ENCODE results near the gene TBC1D3B.
"Not testable (repeated sequence)": the region's sequence is repeated elsewhere in the genome, so short reads cannot be mapped to it uniquely, and the experiment has no call there.

Gene TBC1D3B

DNA sequence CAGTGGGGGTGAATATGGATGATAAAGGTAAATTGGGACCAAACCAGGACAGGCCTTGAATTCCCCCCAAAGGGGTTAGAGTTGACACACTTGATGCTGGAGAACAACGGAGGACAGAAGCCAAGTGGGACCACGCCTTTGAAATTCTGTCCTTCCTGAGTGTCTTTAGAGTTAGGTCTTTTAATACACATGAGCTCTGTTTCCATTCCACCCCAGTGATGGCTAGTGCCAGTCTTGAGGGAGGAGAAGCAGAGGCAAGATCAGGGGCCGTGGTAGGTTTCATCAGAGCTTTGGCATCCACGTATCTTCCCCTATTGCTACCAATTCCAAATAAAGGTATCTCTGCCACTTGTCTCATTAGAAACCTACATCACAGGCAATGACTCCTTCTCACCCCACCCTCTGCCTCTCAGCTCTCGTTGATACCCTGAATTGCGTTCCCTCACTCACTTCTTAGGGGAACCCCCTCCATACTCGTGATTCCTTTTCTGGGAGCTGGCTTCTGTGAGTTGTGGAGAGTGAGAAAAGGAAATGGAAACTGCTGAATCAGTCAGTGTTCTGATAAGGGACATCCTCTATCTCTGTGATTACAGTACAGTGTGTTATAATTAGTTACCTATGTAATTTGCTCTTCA, 22.5 kb upstream of the TBC1D3B start:
- no peak for DNase-seq

DNA sequence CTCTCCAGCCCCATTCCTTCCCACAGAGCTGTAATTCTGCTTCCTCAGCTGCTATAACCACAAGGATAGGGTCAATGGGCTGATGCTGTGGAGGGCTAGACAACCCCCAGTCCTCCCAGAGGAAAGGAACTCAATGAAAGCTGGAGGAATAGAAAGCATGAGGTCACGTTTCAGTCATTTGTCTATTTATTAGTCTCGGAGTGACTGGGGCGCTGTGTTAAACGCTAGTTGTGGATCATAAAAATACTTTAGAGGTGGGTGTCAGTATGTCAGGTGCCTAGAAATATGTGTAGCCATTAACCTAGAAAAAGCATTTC, 20.9 kb upstream of the TBC1D3B start:
- no peak for DNase-seq

- DNase-seq = no peak
Measured at GRCh38 chr17:36196131-36196486, 19.7 kb upstream of the TBC1D3B start.

- DNase-seq = no peak
Measured at GRCh38 chr17:36195434-36196130, 19.1 kb upstream of the TBC1D3B start.

- DNase-seq = not testable (repeated sequence)
Measured at GRCh38 chr17:36194832-36195433, 18.5 kb upstream of the TBC1D3B start.

- DNase-seq = not testable (repeated sequence)
Measured at GRCh38 chr17:36194147-36194831, 17.9 kb upstream of the TBC1D3B start.

DNA sequence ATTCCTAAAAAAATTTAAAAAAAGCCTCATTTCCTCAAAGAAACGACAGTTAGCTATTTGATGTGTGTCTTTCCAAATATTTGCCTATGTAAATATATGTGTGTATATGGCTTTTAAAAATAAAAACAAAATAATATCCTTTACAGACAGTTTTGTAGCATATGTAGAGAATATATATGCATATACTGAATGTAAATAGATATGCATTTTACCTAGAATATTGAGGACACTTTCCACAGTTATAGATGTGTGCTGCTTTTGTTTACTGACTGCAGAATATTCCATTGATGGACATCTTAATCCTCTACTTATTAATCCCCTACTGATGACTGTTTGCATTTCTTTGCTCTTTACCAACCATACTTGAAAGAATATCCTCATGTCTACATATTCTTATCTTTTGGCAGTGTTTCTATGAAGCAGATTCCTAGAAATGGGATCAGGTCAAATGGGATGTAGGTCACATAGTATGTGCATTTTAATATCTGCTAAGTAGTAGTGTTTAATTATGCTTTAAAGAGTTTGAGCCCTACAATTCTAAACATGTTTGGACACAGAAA, 16.9 kb upstream of the TBC1D3B start:
- no peak for DNase-seq

DNA sequence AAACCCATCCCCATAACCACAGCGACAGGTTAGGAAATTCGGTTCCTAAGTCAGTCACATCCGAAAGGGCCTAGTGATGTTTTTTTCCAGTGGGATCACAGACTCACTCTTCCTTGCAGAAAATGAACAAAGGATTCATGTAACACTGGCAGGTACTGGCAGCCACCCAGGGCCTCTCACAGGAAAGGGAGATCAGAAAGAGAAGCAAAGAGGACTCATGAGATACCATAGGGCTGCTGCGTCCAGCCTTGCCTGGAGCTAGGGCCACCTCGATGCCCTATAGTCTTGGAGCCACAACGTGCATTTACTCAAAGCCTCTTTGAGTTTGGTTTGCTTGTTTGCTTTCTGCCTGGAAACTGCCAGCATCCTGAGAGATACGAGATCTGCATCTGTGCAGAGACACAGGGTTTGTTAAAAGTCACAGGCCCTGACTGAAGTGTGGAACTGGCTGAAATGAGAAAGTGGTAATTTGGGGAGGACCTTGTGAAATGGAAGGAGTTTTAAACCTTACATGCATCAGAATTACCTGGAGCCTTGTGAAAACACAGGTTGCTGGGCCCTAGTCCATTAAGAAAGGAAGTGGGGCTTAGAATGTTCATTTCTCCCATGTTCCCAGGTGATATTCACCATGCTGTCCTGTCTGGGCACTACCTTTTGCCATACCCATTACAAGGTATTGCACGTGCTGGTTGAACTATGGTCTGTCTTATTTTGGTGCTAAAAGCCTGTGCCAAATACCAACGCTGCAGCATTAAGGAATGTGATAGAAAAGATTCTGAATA, 14.3 kb upstream of the TBC1D3B start:
- DNase-seq = not testable (repeated sequence)

- not testable (repeated sequence) for DNase-seq
Measured at GRCh38 chr17:36189993-36190392, 13.6 kb upstream of the TBC1D3B start.

DNA sequence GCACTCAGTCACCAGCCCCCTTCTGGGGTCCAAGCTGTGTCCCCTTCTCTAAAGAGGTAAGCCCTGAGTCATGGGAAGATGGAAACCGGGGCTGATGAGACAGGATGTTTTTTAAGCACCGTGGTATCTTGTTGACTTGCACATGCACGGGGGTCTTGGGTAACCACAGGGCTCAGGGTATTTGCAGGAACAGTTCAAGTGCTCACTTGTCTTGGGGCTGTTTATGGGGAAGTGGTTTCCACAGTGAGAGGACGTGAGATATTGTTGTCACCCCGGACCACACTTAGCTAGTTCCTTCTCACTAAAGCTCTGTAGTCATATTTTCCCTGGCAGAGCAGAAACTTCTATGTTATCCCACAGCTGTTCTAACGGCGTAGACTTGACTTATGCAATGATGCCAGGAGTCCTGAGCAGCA, 12.5 kb upstream of the TBC1D3B start:
- DNase-seq = no peak

- not testable (repeated sequence) for DNase-seq
Measured at GRCh38 chr17:36187943-36188665, 11.7 kb upstream of the TBC1D3B start.

- DNase-seq = not testable (repeated sequence)
Measured at GRCh38 chr17:36186810-36187763, 10.7 kb upstream of the TBC1D3B start.

DNA sequence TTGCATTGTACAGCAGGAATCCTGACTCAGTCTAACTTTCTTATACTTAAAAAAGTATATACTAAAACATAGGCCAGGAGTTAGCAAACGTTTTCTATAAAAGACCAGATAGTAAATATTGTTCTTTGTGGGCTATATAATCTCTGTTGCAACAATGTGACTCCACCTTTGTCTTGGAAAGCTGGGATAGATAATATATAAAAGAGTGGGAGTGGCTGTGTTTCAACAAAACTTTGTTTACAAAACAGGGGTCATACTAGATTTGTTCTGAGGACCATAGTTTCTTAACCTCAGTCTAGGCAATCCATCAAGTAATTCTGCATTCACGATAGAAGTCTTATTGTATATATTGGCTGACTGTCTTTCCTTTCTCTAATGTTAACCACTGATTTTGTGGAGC, 9.0 kb upstream of the TBC1D3B start:
- DNase-seq = no peak

- no peak for DNase-seq
Measured at GRCh38 chr17:36184023-36184765, 7.8 kb upstream of the TBC1D3B start.

DNA sequence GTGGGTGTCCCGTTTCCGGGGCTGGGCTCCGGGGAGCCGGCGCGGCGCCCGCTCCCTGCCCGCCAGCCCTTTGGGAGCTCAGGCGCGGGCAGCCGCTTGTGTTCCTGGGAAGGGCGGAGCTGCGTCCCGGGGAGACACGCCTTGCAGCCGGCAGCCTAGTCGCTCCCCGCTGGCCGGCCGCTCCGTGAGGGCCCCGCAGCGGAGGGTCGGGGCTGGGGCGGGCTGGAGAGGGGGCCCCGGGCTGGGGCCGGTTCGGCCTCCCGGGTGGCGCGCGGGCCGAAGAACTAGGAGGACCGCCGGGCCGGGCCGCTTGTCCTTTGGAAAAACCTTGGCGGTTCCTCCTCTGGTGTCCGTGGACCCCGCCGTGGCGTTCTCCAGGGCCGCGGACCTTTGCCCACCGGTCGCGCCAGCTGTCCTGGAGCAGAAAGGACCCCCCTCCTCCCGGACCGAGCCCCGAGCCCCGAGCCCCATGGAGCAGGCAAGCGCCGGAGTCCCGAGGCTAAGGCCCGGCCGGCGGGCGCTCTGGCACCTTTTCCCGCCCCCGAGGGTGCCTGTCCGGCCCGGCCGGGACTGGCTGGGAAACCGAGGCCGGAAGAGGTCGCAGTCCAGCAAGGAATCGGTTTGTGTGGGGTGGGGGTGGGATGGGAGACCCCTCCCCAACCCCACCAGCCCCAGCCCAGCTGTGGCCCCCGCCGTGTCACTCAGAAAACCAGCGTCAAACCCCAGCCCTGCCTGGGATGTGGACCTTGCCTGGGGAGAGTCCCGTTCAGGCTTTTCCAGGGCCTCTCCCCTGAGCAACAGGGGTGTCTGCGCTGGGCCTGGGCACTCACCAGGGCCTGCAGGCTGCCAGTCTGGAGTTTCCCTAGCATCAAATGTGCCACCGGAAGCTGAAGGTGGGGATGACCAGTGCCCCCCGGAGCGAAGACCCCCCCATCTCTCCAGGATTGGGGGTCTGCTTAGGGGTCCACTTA, 6.8 kb upstream of the TBC1D3B start:
- no peak for DNase-seq

DNA sequence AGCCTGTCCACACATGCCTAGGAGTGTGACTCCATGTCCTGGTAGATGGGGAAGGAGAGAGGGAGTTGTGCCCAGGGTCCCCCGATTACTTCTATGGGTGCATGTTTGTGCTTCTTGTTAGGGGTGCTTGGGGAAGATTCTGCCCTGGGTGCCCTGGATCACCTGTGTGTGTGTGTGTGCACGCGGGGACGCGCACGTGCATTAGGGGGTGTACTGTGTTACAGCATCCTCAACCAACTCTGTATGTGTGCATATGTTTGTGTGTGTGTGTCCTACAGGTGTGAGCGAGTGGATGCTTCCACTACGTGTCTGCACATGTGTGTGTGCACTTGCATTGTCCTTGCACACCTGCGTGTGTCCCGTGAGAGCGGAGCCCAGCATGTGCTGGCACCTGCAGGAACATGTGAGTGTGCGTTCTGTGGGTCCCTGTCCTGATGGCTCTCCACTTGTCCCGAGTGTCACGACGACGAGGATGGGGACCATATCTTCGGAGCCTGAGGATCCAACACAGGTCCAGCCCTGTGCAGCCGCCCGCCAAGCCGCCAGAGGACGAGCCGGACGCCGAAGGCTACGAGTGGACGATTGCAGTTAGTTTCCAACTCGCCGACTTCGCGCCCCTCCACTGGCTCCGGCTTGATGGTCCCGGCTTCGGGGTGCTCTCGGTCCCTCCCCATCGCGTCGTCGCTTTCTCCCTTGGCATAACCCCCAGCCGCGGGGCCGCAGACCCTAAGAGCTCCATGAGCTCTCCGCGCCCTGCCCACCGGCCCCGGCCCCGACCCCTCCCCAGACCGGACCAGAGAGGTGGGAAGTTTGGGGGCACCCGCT, 6.0 kb upstream of the TBC1D3B start:
- DNase-seq = no peak

DNA sequence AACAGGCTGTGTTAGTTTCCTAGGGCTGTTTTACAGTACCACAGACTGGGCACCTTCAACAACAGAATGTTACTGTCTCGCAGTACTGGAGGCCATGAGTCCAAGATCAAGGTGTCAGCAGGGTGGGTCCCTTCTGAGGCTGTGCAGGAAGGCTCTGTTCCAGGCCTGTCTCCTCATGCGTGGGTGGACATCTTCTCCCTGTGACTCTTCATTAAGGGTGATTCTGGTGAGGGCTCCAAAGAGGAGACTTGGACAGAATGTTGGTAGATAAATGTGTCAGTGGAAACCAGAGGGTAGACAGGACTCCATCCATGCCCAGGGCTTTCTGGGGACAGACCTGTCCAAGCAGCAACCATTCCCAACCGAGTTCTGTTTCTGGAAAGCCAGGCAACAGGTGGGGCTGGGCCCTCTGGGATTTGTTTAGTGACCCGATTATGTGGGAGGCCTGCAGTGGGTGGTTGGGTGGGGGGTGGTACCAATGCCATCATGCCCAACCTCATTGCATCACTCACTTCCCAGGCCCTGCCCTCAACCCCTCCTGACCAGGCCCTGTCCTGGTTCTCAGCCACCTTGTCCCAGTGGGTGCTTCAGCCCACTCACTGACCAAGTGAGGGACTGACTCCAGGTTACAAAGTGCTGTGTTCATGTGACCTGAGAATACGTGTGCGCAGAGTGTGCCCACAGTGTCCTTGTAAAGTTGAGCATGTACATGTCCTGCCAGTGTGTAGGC, 5.2 kb upstream of the TBC1D3B start:
- not testable (repeated sequence) for DNase-seq

All from T1000 (cell line).